DND-41 (cell line): Measurements from ENCODE around the gene AFF4.
"Not testable (repeated sequence)": the region's sequence is repeated elsewhere in the genome, so short reads cannot be mapped to it uniquely, and the experiment has no call there.

Source experiments
- EZH2 ChIP-seq: IDR thresholded peaks from 3 replicates; pipeline ENCODE4 v1.6.1; 2012; ENCODE audit warnings: borderline replicate concordance, low read depth, mild to moderate bottlenecking, moderate library complexity, low read length, inconsistent platforms; ENCODE audit not compliant: severe bottlenecking
- TF ChIP-seq, protein P1 (sequence below): IDR thresholded peaks from 2 replicates; pipeline ENCODE4 v1.5.1; 2012; ENCODE audit warnings: borderline replicate concordance, low read length, moderate library complexity, mild to moderate bottlenecking; ENCODE audit not compliant: poor library complexity, severe bottlenecking; ENCODE audit errors: extremely low read depth

DNA sequence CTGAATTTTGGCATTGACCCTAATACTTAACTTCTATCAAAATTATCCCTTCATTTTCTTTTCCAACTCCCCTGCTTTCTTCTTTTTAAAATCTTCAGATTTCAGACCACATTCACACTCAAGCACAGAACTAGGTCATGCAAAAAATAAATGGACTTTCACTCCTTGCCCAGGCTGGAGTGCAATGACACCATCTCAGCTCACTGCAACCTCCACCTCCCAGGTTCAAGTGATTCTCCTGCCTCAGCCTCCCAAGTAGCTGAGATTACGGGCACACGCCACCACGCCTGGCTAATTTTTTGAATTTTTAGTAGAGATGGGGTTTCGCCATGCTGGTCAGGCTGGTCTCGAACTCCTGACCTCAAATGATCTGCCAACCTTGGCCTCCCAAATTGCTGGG, 108.4 kb downstream of the AFF4 start:
- TF ChIP-seq, protein P1, sequence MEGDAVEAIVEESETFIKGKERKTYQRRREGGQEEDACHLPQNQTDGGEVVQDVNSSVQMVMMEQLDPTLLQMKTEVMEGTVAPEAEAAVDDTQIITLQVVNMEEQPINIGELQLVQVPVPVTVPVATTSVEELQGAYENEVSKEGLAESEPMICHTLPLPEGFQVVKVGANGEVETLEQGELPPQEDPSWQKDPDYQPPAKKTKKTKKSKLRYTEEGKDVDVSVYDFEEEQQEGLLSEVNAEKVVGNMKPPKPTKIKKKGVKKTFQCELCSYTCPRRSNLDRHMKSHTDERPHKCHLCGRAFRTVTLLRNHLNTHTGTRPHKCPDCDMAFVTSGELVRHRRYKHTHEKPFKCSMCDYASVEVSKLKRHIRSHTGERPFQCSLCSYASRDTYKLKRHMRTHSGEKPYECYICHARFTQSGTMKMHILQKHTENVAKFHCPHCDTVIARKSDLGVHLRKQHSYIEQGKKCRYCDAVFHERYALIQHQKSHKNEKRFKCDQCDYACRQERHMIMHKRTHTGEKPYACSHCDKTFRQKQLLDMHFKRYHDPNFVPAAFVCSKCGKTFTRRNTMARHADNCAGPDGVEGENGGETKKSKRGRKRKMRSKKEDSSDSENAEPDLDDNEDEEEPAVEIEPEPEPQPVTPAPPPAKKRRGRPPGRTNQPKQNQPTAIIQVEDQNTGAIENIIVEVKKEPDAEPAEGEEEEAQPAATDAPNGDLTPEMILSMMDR, result not testable (repeated sequence)
- TF ChIP-seq EZH2, result not testable (repeated sequence)
